Stomach smooth muscle (tissue), 2 donors: Measurements from ENCODE around the gene CFAP61.
"Not testable (repeated sequence)": the region's sequence is repeated elsewhere in the genome, so short reads cannot be mapped to it uniquely, and the experiment has no call there.

Experiments used
- H3K27ac ChIP-seq: one replicate; pipeline ENCODE4 v1.7.0; 2013; ENCODE audit warnings: mild to moderate bottlenecking, low read length, inconsistent platforms
- H3K27me3 ChIP-seq, 2 donors: one replicate each; pipeline ENCODE4 v1.7.0; 2013; ENCODE audit warnings: low read length in 2 of 2; ENCODE audit not compliant: insufficient read depth in 2 of 2, control insufficient read depth in 1 of 2
- H3K36me3 ChIP-seq, 2 donors: one replicate each; pipeline ENCODE4 v1.7.0; 2013; ENCODE audit warnings: low read length in 2 of 2; ENCODE audit not compliant: control insufficient read depth in 2 of 2, insufficient read depth in 2 of 2
- H3K4me1 ChIP-seq: one replicate; pipeline ENCODE4 v1.7.0; 2013; ENCODE audit warnings: low read length; ENCODE audit not compliant: control insufficient read depth, insufficient read depth
- H3K4me3 ChIP-seq, 2 donors: one replicate each; pipeline ENCODE4 v1.7.0; 2013; ENCODE audit warnings: low read length in 2 of 2
- H3K9ac ChIP-seq, 2 donors: one replicate each; pipeline ENCODE4 v1.7.0; 2013; ENCODE audit warnings: low read length in 2 of 2, mild to moderate bottlenecking in 1 of 2
- H3K9me3 ChIP-seq, 2 donors: one replicate each; pipeline ENCODE4 v1.7.0; 2013; ENCODE audit warnings: low read length in 2 of 2; ENCODE audit not compliant: control insufficient read depth in 2 of 2
- donor health status: healthy.
- donor health status: Pancreatic carcinoma.

The CFAP61 gene

GRCh38 chr20:20217621-20218020, 165.3 kb downstream of the CFAP61 start:
- Histone ChIP-seq H3K4me1 (no peaks in the 10 kb centered on the region), H3K36me3 (no peaks in the 10 kb centered on the region), H3K27ac (no peak overlapping the region), H3K27me3 (peaks cover 3 to 8% of the 10 kb centered on the region in 2 donors), H3K9ac (no peak overlapping the region), H3K9me3 (no peaks in the 10 kb centered on the region), H3K4me3 (no peak overlapping the region)

GRCh38 chr20:20218106-20218505, 165.8 kb downstream of the CFAP61 start:
- H3K4me1 ChIP-seq, H3K27ac ChIP-seq, H3K27me3 ChIP-seq, H3K9ac ChIP-seq, H3K36me3 ChIP-seq, H3K4me3 ChIP-seq, H3K9me3 ChIP-seq: not testable (repeated sequence)

GRCh38 chr20:20219016-20219415, 166.7 kb downstream of the CFAP61 start:
- Histone ChIP-seq H3K27ac (no peak overlapping the region), H3K4me3 (no peak overlapping the region), H3K4me1 (no peaks in the 10 kb centered on the region), H3K9me3 (no peaks in the 10 kb centered on the region), H3K9ac (no peak overlapping the region), H3K36me3 (no peaks in the 10 kb centered on the region), H3K27me3 (peaks cover 3 to 8% of the 10 kb centered on the region in 2 donors)

GRCh38 chr20:20220134-20220533, 167.8 kb downstream of the CFAP61 start:
- Histone ChIP-seq H3K36me3 (no peaks in the 10 kb centered on the region), H3K9ac (no peak overlapping the region), H3K4me1 (no peaks in the 10 kb centered on the region), H3K27ac (no peak overlapping the region), H3K9me3 (no peaks in the 10 kb centered on the region), H3K27me3 (peaks cover 2 to 3% of the 10 kb centered on the region in 2 donors), H3K4me3 (no peak overlapping the region)

DNA sequence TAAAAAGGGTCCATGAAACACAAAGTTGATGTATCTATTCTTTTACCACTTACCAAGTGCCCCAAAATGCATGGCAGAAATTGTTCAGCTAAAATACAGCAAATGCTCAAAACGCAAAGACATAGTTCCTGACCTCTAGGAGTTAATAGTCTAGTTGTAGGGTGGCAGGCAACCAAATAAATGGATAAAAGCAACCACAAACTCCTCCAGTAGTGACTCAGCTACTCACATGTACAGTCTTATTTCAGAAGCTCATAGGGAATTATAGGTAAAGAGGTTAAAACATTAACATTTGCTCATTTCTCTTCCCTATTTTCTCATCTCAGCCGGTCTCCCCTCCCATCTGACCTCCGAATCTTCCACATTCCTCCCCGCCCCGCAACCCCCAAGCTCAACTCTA, 171.6 kb downstream of the CFAP61 start:
- H3K4me1 ChIP-seq = no peaks in the 10 kb centered on the region
- no peak overlapping the region for H3K27ac ChIP-seq
- H3K27me3 ChIP-seq = no peaks in the 10 kb centered on the region
- H3K9ac ChIP-seq = no peak overlapping the region
- no peaks in the 10 kb centered on the region for H3K36me3 ChIP-seq
- no peaks in the 10 kb centered on the region for H3K9me3 ChIP-seq
- no peak overlapping the region for H3K4me3 ChIP-seq

DNA sequence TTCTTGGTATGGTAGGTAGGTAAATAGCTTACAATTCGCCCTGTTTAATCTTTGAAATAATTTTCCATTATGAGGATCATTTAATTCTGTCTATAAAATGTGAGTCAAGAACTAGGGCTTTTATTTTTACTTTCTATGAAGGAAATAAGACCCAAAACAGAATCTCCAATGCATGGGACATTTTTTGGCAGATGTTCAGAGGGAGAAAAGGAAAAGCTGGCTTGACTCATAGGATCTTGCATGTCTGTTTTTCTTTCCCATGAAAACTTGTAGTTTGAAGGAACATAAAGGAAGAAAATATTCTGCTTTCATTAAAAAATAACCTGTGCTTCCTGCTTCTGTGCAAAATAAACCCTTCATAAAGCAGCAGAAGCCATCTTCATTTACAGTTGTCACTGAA, 172.5 kb downstream of the CFAP61 start:
- Histone ChIP-seq H3K4me3 (no peak overlapping the region), H3K36me3 (no peaks in the 10 kb centered on the region), H3K27me3 (no peaks in the 10 kb centered on the region), H3K4me1 (no peaks in the 10 kb centered on the region), H3K9me3 (no peaks in the 10 kb centered on the region), H3K9ac (no peak overlapping the region), H3K27ac (no peak overlapping the region)

DNA sequence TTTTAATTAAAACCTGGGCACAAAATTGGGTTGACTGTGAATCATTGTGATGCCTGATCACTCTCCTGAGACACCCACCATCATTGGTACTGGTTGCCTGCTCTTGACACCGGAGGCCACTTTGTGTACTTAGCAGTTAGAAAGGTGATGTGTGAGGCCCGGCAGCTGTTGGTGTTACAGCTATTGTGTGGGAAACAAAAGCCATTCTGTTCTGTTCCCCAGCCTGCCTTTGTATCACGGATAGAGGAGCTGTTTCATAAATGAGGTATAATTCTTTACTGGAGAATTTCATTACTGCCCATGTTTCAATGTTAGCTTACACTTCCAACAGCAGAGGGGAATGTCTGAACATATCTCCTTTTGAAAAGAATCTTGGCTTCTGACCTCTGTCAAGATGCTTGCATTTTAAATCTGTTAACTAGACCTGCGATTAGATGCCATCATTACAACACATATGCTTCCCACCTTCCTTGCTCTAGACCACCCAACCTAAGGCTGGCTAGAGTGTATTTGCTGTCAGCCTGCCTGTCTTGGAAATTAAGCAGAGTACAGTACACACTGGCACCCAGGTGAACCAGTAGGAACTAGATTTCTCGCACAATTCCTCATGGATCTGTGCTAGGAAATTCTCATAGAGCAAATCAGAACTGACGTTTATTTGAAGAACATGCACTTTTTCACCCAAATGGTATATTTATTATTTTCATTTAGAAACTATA, 173.2 kb downstream of the CFAP61 start:
- Histone ChIP-seq H3K27me3 (no peaks in the 10 kb centered on the region), H3K4me1 (no peaks in the 10 kb centered on the region), H3K9ac (no peak overlapping the region), H3K9me3 (no peaks in the 10 kb centered on the region), H3K4me3 (no peak overlapping the region), H3K36me3 (no peaks in the 10 kb centered on the region), H3K27ac (no peak overlapping the region)

DNA sequence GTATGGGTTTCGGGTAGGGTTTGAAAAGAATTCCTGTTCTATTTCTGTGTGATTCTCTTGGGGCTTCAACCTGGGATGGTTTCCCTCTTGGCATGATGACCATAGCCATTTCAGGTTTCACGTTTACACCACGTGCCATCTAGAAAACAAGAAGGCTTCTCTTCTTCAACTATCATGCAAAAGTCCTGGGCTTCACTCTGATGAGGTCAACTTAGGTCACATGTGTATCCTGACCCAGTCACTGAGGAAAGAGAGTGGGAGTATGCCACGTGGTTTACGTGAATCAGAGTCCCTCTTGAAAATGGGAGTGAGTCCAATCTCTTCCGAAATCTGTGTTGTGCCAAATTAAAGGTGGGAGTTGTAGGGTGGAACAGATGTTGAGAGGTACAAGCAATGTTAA, 174.2 kb downstream of the CFAP61 start:
- Histone ChIP-seq H3K4me3 (no peak overlapping the region), H3K27me3 (no peaks in the 10 kb centered on the region), H3K4me1 (no peaks in the 10 kb centered on the region), H3K36me3 (no peaks in the 10 kb centered on the region), H3K27ac (no peak overlapping the region), H3K9ac (no peak overlapping the region), H3K9me3 (no peaks in the 10 kb centered on the region)

DNA sequence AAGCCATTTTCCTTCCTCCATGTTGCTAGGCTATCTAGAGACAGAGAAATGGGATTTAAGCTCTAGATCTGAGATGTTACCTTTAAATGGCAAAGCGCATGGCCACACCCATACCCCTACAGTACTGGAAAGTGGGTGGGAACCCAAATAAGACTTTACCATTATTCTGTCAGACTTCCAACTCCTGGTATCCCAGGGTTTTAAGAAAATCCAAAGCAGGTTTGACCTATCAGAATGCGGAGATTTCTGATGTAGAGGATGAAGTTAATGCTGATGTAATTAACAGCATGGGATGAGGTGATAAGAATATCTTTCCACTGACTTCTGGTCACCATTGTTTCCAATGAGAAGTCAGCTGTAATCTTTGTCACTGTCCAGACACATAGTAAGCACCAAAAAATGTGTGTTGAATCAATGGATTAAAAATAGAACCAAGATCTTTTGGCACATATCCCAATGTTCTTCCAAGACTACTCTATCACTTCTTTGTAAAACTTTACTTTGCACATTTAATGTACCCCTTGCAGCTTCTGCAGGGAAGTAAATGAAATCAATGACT, 174.8 kb downstream of the CFAP61 start:
- no peaks in the 10 kb centered on the region for H3K36me3 ChIP-seq
- H3K27ac ChIP-seq = no peak overlapping the region
- H3K4me3 ChIP-seq = peak overlapping the region in 1 of 2 donors; percentile 1
- H3K27me3 ChIP-seq = no peaks in the 10 kb centered on the region
- no peaks in the 10 kb centered on the region for H3K9me3 ChIP-seq
- no peak overlapping the region for H3K9ac ChIP-seq
- no peaks in the 10 kb centered on the region for H3K4me1 ChIP-seq

GRCh38 chr20:20228351-20228750, 176.0 kb downstream of the CFAP61 start:
- Histone ChIP-seq H3K36me3 (no peaks in the 10 kb centered on the region), H3K9me3 (no peaks in the 10 kb centered on the region), H3K27ac (no peak overlapping the region), H3K4me3 (no peak overlapping the region), H3K4me1 (no peaks in the 10 kb centered on the region), H3K9ac (no peak overlapping the region), H3K27me3 (peaks cover 0 to 4% of the 10 kb centered on the region in 2 donors)

GRCh38 chr20:20229595-20229994, 177.3 kb downstream of the CFAP61 start:
- H3K4me3 ChIP-seq = no peak overlapping the region
- H3K27ac ChIP-seq = no peak overlapping the region
- H3K9me3 ChIP-seq = no peaks in the 10 kb centered on the region
- no peaks in the 10 kb centered on the region for H3K36me3 ChIP-seq
- H3K4me1 ChIP-seq = no peaks in the 10 kb centered on the region
- H3K27me3 ChIP-seq = peaks cover 0 to 4% of the 10 kb centered on the region in 2 donors
- no peak overlapping the region for H3K9ac ChIP-seq
